GM18508 (cell line): ENCODE data around the gene GRK5.
A peak's percentile ranks its signal among the peaks of the same experiment; 100 is the strongest.

Experiments used
- ATAC-seq: cut with Tn5 transposase; IDR thresholded peaks from one replicate; pipeline ENCODE4 v1.9.1; 2021; ENCODE audit warnings: moderate number of reproducible peaks; ENCODE audit not compliant: insufficient read depth, unreplicated experiment

GRK5 gene

DNA sequence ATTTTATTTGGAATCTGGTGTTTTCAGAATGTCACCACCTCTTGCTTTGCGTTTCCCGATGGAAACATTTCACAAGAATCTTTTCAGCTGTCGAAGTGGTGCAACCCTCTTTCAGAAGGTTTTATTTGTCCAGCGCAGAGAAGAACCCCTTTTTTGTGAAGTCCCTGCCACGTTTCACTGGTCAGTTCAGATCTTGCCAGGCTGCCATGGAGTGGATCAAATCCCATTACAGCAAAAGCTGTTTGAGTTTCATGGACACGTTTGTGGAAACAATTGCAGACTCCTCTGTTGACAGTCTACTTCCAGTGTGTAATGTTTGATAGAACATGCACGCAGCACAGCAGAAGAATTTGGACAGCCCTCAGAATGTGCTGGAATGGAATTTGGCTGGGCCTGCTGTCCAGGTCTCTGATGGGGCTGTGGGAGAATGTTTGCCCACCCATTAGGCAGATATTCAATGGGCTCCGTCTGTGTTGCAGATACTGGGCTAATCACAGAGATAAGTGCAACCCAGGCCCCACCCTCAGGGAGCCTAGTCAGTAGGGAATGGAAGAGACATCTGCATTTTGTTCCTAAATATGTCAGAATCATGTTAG, 143.2 kb downstream of the GRK5 start:
- ATAC-seq = no peak

- ATAC-seq = no peak
Observed at GRCh38 chr10:119351189-119351588, 143.8 kb downstream of the GRK5 start.

DNA sequence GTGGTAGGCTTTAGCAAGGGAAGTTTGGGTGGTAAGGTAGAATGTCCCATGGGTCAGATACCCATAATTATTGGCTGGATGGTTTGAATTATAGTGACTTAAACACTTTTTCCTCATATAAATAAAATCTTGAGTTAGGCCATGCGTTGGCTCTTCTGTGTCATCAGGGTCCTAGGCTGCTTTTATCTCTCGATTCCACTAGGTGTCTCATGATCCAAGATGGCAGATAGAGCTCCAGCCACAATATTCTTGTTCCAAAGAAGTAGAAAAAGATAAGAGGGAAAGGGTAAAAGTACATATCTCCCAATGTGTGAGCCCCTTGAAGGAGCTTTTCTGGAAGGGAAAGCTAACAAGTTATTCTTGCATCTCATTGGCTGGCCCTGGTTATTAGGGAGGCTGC, 144.7 kb downstream of the GRK5 start:
- no peak for ATAC-seq

GRCh38 chr10:119352807-119353206, 145.4 kb downstream of the GRK5 start:
- no peak for ATAC-seq

DNA sequence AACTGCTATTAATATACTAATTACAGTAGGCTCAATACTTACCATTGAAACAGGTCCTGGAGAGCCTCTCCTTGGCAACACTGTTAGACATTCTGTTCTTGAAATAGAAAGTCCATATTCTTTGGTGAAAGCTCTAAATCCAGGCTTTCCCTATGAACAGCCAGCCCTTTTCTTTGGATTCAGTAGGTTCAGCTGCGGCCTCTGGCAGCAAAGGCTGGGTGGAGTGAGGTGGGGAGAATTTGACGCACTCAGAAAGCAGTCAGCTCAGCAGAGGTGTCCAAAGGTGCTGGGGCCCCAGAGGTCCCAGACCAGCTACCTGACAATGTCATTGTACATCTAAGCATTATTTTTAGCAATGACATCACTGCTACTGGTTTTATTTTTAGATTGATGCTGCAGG, 146.1 kb downstream of the GRK5 start:
- ATAC-seq = no peak

GRCh38 chr10:119355930-119356329, 148.6 kb downstream of the GRK5 start:
- no peak for ATAC-seq

DNA sequence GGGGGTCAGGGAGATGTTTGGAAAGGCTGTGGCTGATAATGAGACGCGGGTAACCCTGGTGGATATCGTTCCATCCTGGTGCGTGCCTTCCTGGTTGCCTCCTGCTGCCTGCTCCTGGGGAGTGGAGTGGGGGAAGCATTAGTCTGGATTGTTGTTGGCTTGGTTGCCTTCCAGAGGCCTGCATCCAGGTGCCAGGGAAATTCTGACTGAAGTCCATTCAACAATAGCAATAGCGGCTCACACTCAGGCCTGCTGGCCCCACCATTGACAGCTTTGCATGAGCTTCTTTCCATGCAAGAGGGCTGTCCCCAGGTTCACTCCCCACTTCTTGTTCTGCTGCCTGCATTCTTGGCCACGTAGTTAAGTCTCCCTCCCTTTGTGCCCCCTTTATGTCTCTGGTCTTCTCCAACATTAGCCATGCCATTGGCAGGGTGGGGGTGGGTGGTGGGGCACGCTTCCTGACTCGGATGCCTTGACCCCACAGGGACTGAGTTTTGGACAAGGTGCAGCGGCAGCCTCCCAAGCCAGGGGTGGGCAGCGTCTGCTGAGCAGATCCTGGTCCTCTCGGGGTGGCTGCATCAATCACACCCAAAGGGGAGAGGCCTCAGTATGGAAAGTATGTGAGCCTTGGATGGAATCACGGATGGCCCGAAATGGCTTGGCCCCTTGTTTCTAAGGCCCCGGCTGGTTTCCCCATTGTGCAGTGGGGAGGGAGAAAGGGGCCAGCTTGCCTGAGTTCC, 150.2 kb downstream of the GRK5 start:
- no peak for ATAC-seq

DNA sequence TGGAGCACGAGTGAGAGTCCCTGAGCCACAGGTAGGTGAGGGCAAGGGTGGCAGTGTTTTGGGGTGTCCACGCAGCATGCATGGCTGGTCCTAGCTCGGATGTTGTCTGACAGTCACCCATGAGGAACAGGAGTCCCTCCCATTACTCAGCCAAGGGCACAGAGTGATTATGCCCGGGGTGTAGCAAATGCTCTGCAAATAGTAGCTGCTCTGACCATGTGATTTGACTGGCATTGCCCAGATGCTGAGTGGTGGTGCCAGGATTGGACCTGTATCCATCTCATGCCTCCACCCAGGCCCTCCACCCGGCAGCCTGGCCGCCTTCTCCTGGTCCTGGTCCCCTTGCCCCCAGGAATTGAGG, 150.8 kb downstream of the GRK5 start:
- ATAC-seq = no peak

DNA sequence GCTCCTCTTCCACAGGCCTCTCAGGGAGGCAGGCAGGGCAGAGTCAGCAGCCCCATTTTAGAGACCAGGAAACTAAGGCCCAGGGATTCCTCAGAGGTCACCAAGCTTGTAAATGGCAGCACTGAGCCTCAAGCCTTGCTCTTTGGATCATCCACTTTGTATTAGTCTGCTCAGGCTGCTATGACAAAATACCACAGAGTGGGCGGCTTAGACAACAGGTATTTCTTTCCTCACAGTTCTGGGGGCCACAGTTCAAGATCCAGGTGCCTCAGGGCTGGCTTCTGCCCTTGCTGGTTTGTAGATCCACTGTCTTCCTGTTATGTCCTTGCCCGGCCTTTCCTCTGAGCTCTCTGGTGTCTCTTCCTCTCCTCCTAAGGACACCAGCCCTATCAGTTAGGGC, 151.2 kb downstream of the GRK5 start:
- no peak for ATAC-seq

DNA sequence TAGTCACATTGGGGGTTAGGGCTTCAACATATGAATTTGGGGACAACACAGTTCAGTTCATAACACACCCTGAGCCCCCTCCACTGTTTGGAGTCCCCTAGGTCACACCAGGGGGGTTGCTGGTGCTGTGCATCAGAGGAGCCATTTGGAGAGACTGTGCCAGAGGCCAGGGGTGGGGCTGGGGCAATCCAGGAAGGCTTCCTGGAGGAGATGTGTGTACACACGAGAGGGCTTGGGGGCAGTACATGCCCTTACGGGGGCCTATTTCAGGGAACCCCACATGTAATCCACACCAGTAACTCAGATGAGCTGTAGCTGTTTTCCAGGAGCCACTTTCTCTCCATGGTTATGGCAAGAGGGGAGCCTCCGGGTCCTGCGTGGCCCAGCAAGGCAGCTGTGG, 151.7 kb downstream of the GRK5 start:
- ATAC-seq = no peak

GRCh38 chr10:119360181-119360921, 153.0 kb downstream of the GRK5 start:
- no peak for ATAC-seq

GRCh38 chr10:119361037-119361436, 153.7 kb downstream of the GRK5 start:
- ATAC-seq = no peak

DNA sequence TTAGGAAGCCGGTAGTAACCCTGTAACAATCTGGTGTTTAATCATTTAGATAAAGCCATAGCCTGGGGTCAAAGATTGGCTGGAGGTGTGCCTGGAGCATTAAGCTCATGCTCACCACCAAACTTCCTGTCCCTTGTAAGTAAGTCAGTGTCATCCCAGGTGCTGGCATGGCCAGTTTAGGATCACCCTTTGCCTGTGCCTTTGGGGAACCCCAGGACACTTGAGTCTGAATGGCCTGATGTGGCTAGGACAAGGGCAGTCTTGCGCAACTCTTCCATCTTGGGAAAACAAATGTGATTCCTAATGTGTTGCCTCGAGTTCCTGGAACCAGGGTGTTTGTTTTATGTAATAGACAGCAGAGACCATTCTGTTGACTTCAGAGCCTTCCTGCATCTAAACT, 154.8 kb downstream of the GRK5 start:
- no peak for ATAC-seq

- ATAC-seq = no peak
Observed at GRCh38 chr10:119364645-119365600, 157.6 kb downstream of the GRK5 start.

GRCh38 chr10:119365773-119366599, 158.6 kb downstream of the GRK5 start:
- ATAC-seq = no peak

DNA sequence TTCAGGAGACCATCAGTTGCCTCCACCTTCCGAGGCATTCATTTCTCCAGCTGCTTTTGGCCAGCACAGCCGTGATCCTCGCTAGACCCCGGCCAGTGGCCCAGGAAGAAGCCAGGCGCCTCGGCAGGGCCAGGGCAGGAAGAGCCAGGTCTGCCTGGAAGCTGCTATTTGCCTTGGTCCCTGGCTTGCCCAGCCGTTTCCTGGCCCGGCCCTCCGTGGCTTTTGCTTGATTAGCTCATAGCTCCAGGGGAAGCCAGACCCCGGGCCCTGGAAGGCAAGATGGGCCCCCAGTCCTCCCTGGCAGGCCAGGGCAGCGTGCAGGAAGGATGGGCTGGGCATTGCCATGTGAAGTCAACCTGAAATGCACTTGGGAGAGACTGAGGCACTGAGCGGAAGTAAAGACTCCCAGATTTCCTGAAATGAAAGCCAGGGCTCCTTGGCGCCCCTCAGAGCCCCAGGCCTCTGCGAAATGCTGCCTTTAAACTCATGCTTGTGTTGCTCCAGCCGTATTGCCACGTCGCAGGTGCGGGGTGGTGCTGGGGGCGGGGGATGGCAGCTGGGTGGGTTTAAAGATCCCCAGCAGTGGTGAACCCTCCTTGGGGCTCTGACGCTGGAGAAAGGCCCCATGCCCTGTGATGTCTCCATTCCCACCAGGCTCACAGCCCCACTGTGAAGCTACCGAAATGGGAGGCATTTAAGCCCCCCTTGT, 160.6 kb downstream of the GRK5 start:
- no peak for ATAC-seq

GRCh38 chr10:119368581-119368980, 161.2 kb downstream of the GRK5 start:
- ATAC-seq = no peak

DNA sequence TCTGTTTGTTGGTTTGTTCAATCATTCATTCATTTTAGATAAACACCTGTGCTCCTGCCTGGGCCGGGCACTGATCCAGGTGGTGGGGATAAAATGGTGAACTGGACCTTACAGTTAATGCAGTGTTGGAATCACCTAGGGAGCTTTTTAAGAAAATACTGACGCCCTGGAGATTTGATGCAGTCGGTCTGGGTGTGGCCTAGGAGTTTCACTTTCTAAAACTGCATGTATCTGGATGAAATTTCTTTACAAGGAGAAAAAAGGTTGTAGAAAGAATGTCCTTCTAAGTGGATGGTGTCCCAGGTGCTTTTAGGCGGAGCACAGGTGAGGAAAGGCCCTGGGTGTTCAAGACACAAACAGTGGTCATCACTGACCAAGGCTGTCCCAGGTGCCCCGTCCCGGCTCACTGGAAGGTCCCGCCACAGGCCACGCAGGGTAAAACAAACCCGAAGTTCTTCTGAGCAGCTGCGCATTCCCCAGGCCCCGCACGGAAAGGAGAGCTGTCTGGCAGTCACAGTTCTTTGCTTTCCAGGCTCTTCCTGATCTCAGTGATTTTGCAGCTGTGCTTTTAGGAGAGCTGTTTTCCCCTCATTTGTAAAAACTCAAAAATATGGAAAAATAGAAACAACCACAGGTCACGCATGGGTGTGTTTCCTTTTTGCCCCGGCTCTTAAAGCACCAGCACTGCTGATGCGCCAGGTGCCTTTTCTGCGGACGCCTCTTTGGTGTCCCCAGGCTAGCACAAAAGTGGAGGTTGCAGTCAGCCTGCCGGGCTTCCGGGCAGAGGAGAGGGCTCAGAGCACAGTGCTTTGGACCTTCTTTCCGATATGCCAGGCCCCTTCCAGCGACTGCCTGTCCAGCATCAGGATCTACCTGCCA, 161.9 kb downstream of the GRK5 start:
- ATAC-seq = peak; percentile 72
